Liver (tissue), 3 donors: ENCODE data around the gene TMEM123.

Source experiments
- SP1 ChIP-seq: IDR thresholded peaks from 2 replicates; pipeline ENCODE4 v1.6.1; 2018; ENCODE audit warnings: antibody characterized with exemption, mild to moderate bottlenecking
- TAF1 ChIP-seq: conservative IDR thresholded peaks from 2 replicates; pipeline ENCODE4 v1.6.1; 2016; ENCODE audit warnings: antibody characterized with exemption, mild to moderate bottlenecking
- TF ChIP-seq, protein P1 (sequence below): fragments of 150-350 bp; IDR thresholded peaks from 2 replicates; pipeline ENCODE4 v1.5.1; 2017; ENCODE audit warnings: improper control_type of control experiment, low read depth, low read length; ENCODE audit not compliant: missing input control
- donor health status: healthy.
- donor health status: healthy.

DNA sequence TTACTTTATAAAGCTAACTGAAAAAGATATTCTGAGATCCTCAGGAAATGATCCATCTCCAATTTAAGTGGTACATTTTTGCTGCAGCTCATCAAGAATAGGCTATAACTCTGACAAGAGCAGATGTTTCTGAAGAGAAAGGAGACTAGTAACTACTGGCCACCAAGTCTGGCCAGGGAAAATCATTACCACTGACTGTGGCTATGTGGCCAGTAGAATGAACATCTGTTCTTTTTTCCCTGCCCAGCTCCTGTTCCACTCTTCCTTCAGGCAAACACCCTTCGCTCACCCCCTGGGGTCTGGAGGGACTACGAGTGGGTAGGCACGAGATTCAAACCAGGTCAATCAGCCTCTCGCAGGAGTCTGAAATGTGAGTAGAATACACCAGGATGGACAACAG lies 23.9 kb downstream of the TMEM123 start:
- TF ChIP-seq SP1 (no peak), TAF1 (no peak)
- TF ChIP-seq, protein P1, sequence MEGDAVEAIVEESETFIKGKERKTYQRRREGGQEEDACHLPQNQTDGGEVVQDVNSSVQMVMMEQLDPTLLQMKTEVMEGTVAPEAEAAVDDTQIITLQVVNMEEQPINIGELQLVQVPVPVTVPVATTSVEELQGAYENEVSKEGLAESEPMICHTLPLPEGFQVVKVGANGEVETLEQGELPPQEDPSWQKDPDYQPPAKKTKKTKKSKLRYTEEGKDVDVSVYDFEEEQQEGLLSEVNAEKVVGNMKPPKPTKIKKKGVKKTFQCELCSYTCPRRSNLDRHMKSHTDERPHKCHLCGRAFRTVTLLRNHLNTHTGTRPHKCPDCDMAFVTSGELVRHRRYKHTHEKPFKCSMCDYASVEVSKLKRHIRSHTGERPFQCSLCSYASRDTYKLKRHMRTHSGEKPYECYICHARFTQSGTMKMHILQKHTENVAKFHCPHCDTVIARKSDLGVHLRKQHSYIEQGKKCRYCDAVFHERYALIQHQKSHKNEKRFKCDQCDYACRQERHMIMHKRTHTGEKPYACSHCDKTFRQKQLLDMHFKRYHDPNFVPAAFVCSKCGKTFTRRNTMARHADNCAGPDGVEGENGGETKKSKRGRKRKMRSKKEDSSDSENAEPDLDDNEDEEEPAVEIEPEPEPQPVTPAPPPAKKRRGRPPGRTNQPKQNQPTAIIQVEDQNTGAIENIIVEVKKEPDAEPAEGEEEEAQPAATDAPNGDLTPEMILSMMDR = no peak
